GM12875 (cell line): Measurements from ENCODE around the gene AACS.

Experiments used
- H3K4me3 ChIP-seq: one replicate; pipeline ENCODE4 v1.5.1; 2011; ENCODE audit warnings: low read depth, low read length, control low read depth
- CTCF ChIP-seq: IDR thresholded peaks from 2 replicates; pipeline ENCODE4 v1.5.1; 2011; ENCODE audit warnings: low read depth, mild to moderate bottlenecking, control low read depth, inconsistent platforms, low read length, moderate library complexity, borderline replicate concordance; ENCODE audit not compliant: insufficient read depth

Gene AACS

GRCh38 chr12:125124320-125124966 is 59.2 kb downstream of the AACS start:
- H3K4me3 ChIP-seq: no peak overlapping the region
- no peak for TF ChIP-seq CTCF

- no peak for TF ChIP-seq CTCF
Observed at GRCh38 chr12:125125271-125125670, 60.0 kb downstream of the AACS start.

GRCh38 chr12:125128439-125129178 is 63.4 kb downstream of the AACS start:
- H3K4me3 ChIP-seq: no peak overlapping the region
- no peak for TF ChIP-seq CTCF

More at GRCh38 chr12:125125271-125125670, 60.0 kb downstream of the AACS start:
- H3K4me3 ChIP-seq: no peak overlapping the region

- no peak for TF ChIP-seq CTCF
- no peak overlapping the region for H3K4me3 ChIP-seq
Observed at GRCh38 chr12:125129179-125129571, 63.9 kb downstream of the AACS start.

DNA sequence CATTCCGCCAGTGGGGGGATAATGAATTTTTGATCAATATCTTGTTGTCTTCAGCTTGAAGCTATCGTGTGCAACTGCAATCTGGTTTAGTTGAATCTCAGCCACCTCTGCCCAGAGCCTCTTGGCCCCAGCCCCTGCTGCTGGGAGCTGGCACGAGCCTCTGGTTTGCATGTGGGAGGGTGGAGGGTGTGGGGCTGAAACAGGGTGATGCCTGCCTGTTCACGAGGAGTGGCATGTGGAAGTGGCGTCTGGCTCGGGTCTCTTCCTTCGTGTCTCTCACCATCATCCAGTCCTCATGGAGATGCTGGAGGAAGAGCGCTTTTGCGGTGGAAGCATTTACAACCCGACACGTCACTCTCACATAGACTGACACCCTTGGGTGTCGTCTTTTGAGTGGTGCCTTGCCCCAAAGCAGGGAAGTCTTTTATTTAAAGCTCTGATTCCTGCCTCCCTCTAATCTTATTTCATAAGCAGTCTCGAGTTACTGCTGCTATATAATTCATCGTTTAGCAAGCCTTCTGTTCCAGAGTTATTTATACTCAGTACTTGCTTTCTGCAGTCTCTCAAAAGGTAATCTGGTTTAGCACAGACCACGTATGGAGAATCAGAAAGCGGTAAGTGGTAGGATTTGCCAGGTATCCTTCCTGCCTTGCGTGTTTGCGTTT is 64.5 kb downstream of the AACS start:
- no peak overlapping the region for H3K4me3 ChIP-seq
- TF ChIP-seq CTCF: no peak

- H3K4me3 ChIP-seq: no peak overlapping the region
- no peak for TF ChIP-seq CTCF
Observed at GRCh38 chr12:125131958-125132357, 66.7 kb downstream of the AACS start.
